Esophagus mucosa (tissue), 1 donor: ENCODE measurements around the gene TRPV2. TPM values are rescaled to one million over a fixed set of nuclear protein-coding genes. Genes with fewer than 3 reads are reported as not detected.
"Not testable (repeated sequence)": the region's sequence is repeated elsewhere in the genome, so short reads cannot be mapped to it uniquely, and the experiment has no call there.

Source experiments
- ATAC-seq: fragments of 200-7000 bp; cut with Tn5 transposase; one replicate; pipeline ENCODE4 v1.9.1; 2020
- total RNA-seq: library from RNA; stranded (reverse); gene quantifications from one replicate; pipeline ENCODE4 v1.2.4, GENCODE V29; 2023
- donor health status: DM: yes; HTN: yes; CAD: no.

Gene TRPV2
- total RNA-seq, 1 donor from 2014 or later, result 2.7 TPM

- no peak for ATAC-seq
Observed at GRCh38 chr17:16437083-16437482, 21.7 kb downstream of the TRPV2 start.

- ATAC-seq, result no peak
Observed at GRCh38 chr17:16438173-16438556, 22.8 kb downstream of the TRPV2 start.

- ATAC-seq, result peak; percentile 96
Observed at GRCh38 chr17:16438557-16439302, 23.4 kb downstream of the TRPV2 start.

DNA sequence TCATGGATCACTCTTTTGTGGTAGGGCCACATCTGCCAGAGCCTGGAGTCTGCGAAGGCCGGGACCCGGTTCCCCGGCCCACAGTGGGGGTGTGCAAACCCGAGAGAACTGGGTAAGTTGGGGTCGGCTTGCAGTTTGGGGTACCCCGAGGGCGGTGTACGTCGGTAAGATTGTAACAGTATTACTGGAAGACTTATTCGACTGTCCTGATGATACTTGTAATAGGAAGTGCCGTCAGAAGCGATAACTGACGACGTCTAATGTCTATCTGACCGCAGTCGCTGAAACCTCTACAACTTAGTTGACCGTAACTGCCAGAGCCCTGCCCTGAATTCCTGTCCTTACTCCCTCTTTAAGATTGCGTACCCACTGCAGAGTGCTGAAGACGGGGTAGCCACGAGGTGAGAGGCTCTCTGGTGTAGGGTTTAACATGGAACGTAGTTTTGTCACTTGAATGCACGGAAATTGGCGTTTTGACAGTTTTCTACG lies 24.0 kb downstream of the TRPV2 start:
- ATAC-seq, result no peak

- ATAC-seq, result no peak
Observed at GRCh38 chr17:16439811-16440351, 24.5 kb downstream of the TRPV2 start.

- not testable (repeated sequence) for ATAC-seq
Observed at GRCh38 chr17:16440354-16440753, 25.0 kb downstream of the TRPV2 start.

DNA sequence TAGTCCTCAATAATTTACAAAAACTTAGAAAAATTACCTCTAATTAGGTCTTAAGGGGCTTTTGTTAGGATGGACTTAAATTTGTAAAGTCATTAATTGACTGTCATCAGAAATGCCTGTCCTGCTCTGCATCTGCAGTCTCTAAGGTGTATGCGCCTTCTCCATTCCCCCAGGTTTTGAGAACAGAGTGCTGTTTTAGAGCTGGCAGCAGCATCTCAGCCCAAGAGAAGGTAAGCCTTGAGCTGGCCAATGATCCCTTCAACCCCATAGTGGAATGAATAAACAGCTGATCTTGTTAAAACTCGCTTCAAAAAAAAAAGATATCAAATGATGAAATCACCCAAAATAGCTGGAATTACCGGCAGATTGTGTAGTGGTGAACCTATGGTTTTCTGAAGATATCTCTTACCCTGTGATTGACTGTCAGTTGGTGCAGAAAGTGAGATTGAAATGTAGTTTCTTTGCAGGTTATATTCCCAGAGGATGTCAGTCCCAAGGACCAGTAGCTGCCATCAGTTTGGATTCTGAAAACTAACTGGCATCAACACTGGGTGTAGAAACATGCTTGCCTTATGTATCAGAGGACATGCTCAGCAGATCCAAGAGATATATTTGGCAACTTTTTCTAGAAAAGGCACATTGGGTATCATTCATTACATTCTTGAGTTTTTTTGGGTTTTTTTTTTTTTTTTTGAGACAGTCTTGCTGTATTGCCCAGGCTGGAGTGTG lies 25.7 kb downstream of the TRPV2 start:
- no peak for ATAC-seq

DNA sequence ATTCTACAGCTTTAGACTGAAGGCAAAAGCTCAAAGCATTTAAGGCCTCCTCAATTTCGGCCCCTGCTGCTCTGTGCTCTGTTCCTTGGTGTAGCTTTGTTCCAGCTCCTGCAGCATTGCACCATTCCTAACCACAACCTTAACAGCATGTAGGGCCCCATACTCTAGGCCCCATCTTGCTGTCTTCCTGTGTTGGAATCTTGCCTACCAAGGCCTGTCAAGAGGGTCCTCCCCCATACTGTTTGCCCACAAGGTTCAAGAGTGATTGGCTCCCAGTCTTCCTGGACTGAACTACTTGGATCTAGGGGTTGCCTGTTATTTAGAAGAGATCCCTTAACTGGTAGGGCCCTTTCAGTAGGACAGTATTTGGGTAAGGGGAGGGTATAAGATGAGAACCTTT lies 26.8 kb downstream of the TRPV2 start:
- no peak for ATAC-seq

DNA sequence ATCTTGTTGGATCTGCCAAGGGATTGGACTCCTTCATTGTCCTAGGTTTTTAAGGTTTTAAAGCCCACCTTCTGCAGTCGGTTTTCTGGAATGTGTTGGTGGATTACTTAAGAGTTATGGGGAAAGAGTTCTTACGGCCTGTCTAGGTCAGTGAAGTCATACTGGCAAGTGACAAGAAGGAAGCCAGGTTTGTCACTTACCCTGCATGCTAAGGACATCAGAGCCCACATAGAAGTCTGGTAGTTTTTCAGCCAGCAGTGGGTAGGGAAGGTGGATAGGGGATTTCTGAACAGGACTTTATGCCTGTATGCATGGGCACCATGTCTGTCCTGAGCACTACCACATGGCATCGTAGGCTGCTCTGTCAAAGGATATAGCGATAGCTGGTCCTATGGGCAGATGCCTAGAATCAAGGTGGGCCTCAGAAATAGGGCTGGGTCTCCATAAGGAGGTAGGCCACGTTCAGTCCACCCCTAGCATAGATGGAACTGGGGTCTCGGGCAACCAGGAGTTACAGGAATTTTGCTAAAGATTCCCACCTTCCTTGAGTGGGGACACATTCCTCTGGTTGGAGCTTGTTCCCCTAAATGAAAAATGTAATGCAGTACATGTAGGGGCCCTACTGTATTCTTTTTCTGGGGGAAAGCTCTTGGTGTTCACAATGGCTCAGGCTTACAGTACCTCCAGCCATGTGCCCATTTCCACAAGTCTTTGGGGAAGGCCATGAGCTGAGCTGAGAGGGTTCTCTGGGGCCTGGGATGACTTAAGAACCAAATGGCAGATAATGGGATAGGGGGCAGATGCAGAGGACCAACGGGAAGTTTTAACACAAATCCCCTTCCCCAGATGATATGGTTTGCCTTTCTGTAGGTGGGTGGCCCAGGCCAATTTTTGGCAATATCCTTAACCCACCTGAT lies 27.5 kb downstream of the TRPV2 start:
- ATAC-seq, result no peak

GRCh38 chr17:16443511-16444257 lies 28.3 kb downstream of the TRPV2 start:
- ATAC-seq, result peak; percentile 1

- no peak for ATAC-seq
Observed at GRCh38 chr17:16444258-16444886, 29.0 kb downstream of the TRPV2 start.

GRCh38 chr17:16446338-16446983 lies 31.1 kb downstream of the TRPV2 start:
- ATAC-seq, result no peak

DNA sequence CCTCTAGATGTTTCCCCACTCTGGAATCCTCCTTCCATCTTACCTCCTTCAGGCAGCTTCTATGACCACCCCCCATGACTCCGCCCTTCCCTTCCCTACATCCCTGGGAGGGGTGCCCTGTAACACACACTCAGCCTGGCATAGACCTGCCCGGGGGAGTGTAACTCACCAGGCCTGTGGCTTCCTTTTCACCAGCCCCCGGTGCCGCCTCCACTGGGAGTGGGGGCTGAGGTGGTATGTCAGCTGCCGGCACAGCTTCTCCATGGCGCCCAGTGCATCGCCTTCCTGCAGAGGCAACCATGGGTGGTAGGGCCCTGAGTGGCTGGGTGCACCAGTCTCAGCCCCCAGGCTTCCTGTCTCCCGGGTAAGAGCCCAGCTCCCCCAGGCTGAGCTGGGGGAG lies 32.3 kb downstream of the TRPV2 start:
- ATAC-seq, result peak; percentile 6

DNA sequence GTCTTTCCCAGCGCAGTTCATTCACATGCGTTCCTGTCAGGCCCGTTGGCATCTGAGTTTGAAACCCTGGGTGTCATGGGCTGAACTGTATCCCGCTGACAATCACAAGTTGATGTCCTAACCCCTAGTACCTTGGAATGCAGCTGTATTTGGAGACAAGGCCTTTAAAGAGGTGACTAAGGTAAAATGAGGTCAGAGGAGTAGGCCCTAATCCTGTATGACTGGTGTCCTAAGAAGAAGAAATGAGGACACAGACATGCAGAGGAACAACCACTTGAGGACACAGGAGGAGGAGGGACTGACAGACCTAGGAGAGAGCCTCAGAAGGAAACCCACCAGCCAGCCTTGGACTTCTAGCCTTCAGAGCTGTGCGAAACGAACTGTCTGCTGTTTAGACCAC lies 33.1 kb downstream of the TRPV2 start:
- peak; percentile 50 for ATAC-seq

- ATAC-seq, result peak; percentile 74
Observed at GRCh38 chr17:16449121-16449570, 33.8 kb downstream of the TRPV2 start.

DNA sequence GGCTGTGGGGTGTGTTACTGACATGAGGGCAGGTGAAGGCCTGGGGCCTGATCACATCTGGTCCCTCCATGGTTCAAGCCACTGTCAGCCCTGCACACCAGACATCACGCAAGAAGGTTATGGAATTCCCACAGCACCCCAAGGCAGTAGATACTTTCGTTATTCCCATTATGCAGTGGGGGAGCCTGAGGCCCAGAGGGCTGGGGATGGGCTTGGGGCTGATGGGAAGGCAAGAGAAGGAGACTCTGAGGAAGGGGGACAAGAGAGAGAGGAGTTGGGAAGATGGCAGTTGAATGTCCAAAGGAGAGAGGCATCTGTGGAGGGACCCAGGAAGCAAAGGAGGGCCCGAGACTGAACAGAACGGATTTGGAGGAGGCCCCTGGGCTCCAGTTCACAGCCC lies 34.7 kb downstream of the TRPV2 start:
- ATAC-seq, result no peak

DNA sequence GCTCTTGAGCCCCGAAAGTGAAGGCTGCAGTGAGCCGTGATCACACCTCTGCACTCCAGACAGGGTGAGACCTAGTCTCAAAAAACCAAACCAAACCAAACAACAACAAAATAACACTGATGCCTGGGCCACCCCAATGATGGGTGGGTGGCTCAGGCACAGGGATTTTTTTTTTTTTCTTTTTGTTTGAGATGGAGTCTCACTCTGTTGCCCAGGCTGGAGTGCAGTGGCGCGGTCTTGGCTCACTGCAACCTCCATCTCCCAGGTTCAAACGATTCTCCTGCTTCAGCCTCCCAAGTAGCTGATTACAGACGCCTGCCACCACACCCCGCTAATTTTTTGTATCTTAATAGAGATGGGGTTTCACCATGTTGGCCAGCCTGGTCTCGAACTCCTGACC lies 36.9 kb downstream of the TRPV2 start:
- ATAC-seq, result not testable (repeated sequence)

DNA sequence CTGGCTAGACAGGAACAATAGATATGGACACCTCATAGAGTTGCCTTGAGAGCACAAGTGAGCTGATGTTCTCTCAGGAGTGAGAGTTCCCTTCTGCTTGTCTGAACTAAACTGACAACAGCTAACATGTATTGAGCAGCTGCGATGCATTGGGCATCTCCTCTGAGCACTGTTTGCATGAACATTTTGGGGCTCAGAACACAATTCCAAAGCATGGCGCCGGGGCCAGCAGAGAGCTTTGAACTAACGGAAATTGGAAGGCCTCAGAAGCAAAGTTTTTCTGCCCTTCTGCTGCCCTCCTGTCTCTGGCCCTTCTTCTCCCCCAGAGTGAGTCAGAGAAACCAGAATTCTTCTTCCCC lies 38.1 kb downstream of the TRPV2 start:
- no peak for ATAC-seq

GRCh38 chr17:16455997-16456741 lies 40.8 kb downstream of the TRPV2 start:
- no peak for ATAC-seq

- ATAC-seq, result no peak
Observed at GRCh38 chr17:16456742-16457316, 41.5 kb downstream of the TRPV2 start.
